HepG2 (cell line): ENCODE data around the gene WNK2. TPM values are rescaled to one million over a fixed set of nuclear protein-coding genes. Genes with fewer than 3 reads are reported as not detected.

Experiments
- ATAC-seq: fragments of 200-7000 bp; cut with Tn5 transposase; 3 replicates; pipeline ENCODE4 v1.9.1; 2020; ENCODE audit warnings: mild to moderate bottlenecking, moderate library complexity
- BruUV-seq: library from RNA; stranded (reverse); fragments of 400-500 nt; replicated peaks from 2 replicates; lab custom pipeline; 2021; lab: Mats Ljungman, UMichigan
- CTCF ChIA-PET: fragments of 300-600 bp; formaldehyde crosslinking; extraction: SDS; loops from one replicate; lab custom pipeline; 2021; ENCODE audit warnings: low total read pairs, inconsistent platforms, low intra/inter-chr PET ratio; lab: Yijun Ruan, JAX
- POLR2A ChIA-PET: fragments of 350-600 bp; sonication (Branson Sonifier 250); formaldehyde crosslinking; loops from one replicate; lab custom pipeline; 2020; ENCODE audit warnings: antibody characterized with exemption, inconsistent platforms; lab: Yijun Ruan, JAX
- DNase-seq: peaks from one replicate; pipeline ENCODE4 v3.0.0-alpha.2; 2015; ENCODE audit warnings: low spot score
- FAIRE-seq: peaks from 3 replicates; lab custom pipeline; 2011; peaks lifted over from hg19 to GRCh38; lab: Jason Lieb, UNC
- H2AFZ ChIP-seq: one replicate; pipeline ENCODE4 v1.6.1; 2011; ENCODE audit warnings: low read length, inconsistent platforms
- H3K27ac ChIP-seq: fragments of 300-600 bp; 3 replicates; pipeline ENCODE4 v1.8.0; 2011; ENCODE audit warnings: mixed run types, mild to moderate bottlenecking, mixed read lengths, low read length, inconsistent platforms; ENCODE audit not compliant: insufficient read depth; ENCODE audit errors: extremely low read length
- H3K27me3 ChIP-seq, 2 experiments: fragments of 200-600 bp in 1 of 2; 2 replicates in 1 of 2; 3 replicates in 1 of 2; pipeline versions ENCODE4 v1.6.0 to v1.8.0; 2011; ENCODE audit warnings: low read length in 2 of 2, mild to moderate bottlenecking in 2 of 2, moderate library complexity in 2 of 2, inconsistent platforms in 1 of 2; ENCODE audit not compliant: insufficient read depth in 2 of 2, control insufficient read depth in 1 of 2
- H3K36me3 ChIP-seq, 2 experiments: fragments of 200-600 bp in 1 of 2; replicated peaks in 1 of 2; 2 replicates in 1 of 2; 3 replicates in 1 of 2; pipeline versions ENCODE4 v1.5.1 to v1.8.0; 2011; ENCODE audit warnings: low read length in 2 of 2, inconsistent platforms in 1 of 2; ENCODE audit not compliant: insufficient read depth in 2 of 2, control insufficient read depth in 1 of 2
- H3K4me1 ChIP-seq: 2 replicates; pipeline ENCODE4 v1.5.1; 2012; ENCODE audit warnings: low read length, inconsistent platforms; ENCODE audit not compliant: insufficient read depth
- H3K4me2 ChIP-seq: 2 replicates; pipeline ENCODE4 v1.6.0; 2011; ENCODE audit warnings: low read depth, low read length, inconsistent platforms
- H3K4me3 ChIP-seq, 3 experiments: fragments of 200-600 bp in 1 of 3; sonication (generic), shearing (Covaris generic) in 1 of 3; replicated peaks in 1 of 3; 2 replicates each; pipeline ENCODE4 v1.5.1; 2011 to 2016; ENCODE audit warnings: low read length in 3 of 3, inconsistent platforms in 2 of 3, low read depth in 2 of 3, mild to moderate bottlenecking in 2 of 3, control low read depth in 1 of 3, mixed read lengths in 1 of 3; ENCODE audit not compliant: insufficient read depth in 1 of 3
- H3K79me2 ChIP-seq: one replicate; pipeline ENCODE4 v1.6.1; 2011; ENCODE audit warnings: low read length, inconsistent platforms; ENCODE audit not compliant: insufficient read depth
- H3K9ac ChIP-seq: 2 replicates; pipeline ENCODE4 v1.6.0; 2011; ENCODE audit warnings: mild to moderate bottlenecking, low read depth, low read length, inconsistent platforms; ENCODE audit not compliant: insufficient read depth
- H3K9me3 ChIP-seq: 2 replicates; pipeline ENCODE4 v1.5.1; 2012; ENCODE audit warnings: mild to moderate bottlenecking, low read length
- H4K20me1 ChIP-seq: 2 replicates; pipeline ENCODE4 v1.6.0; 2011; ENCODE audit warnings: inconsistent platforms, mild to moderate bottlenecking, low read length, moderate library complexity; ENCODE audit not compliant: insufficient read depth
- POLR2A ChIP-seq, 2 experiments: IDR thresholded peaks; 2 replicates each; pipeline ENCODE4 v1.6.1; 2011; ENCODE audit warnings: low read depth in 2 of 2, low read length in 2 of 2, mild to moderate bottlenecking in 1 of 2, moderate library complexity in 1 of 2; ENCODE audit not compliant: insufficient read depth in 1 of 2
- TBP ChIP-seq: sonication (generic); formaldehyde crosslinking; IDR thresholded peaks from 2 replicates; pipeline ENCODE4 v1.5.0; 2020; ENCODE audit warnings: missing genetic modification reagents
- ZEB1 ChIP-seq: IDR thresholded peaks from 2 replicates; pipeline ENCODE4 v1.6.1; 2012; ENCODE audit warnings: mild to moderate bottlenecking, low read depth, inconsistent platforms; ENCODE audit not compliant: insufficient replicate concordance
- ZMAT5 ChIP-seq: sonication (generic); formaldehyde crosslinking; IDR thresholded peaks from 2 replicates; pipeline ENCODE4 v1.5.0; 2020; ENCODE audit warnings: mild to moderate bottlenecking, low read depth, missing genetic modification reagents, borderline replicate concordance
- ZNF33A ChIP-seq: sonication (generic); formaldehyde crosslinking; IDR thresholded peaks from 2 replicates; pipeline ENCODE4 v1.5.1; 2020; ENCODE audit warnings: missing genetic modification reagents, mild to moderate bottlenecking, moderate library complexity, borderline replicate concordance
- WGBS: methylation state at CpG from one replicate; pipeline ENCODE4 v1.1.6; 2017; ENCODE audit warnings: low lambda C conversion rate; 5-methylcytosine and 5-hydroxymethylcytosine counted together
- in situ Hi-C: cut with HindIII; loops from 2 replicates; pipeline ENCODE4 v1.10.0; 2017; ENCODE audit warnings: low pct_unique_long_range_greater_than_20kb; ENCODE audit not compliant: extremely low pct_ligation_motif_present
- intact Hi-C: fragments of 100-400 bp; cut with micrococcal nuclease; formaldehyde crosslinking; loops from one replicate; pipeline ENCODE4 v1.10.0; 2022; ENCODE audit not compliant: unreplicated experiment
- polyA plus RNA-seq, 8 experiments: library from polyadenylated mRNA; depleted of rRNA in 3 of 8; stranded (reverse) in 7 of 8; unstranded in 1 of 8; fragments of >200 nt; fragmentation: Illumina TruSeq in 4 of 8; extraction: Trizol in 4 of 8; gene quantifications; 2 replicates each; pipeline versions ENCODE4 v1.2.1 to v1.2.3, GENCODE V29; 2011 to 2016; ENCODE audit warnings: low read depth in 4 of 8, missing spikeins in 1 of 8, mixed read lengths in 1 of 8; ENCODE audit not compliant: insufficient read depth in 1 of 8
- total RNA-seq, 5 experiments: library from RNA; depleted of rRNA; stranded (reverse); fragments of >200 nt; fragmentation: Illumina TruSeq; extraction: Trizol; gene quantifications; 2 replicates each; pipeline ENCODE4 v1.2.3, GENCODE V29; 2016; ENCODE audit warnings: low read depth in 1 of 5

Gene WNK2
- total and polyA plus RNA-seq, 2 of the 13 experiments (the other 11 are each of a cell fraction or from before 2014, with no cell fraction given) = 10.5 to 12.0 TPM

- TF ChIP-seq ZNF33A (no peak), ZEB1 (no peak), TBP (CRISPR knock-in tag) (no peak)
These were observed 82.6 kb downstream of the WNK2 start (continued) for GRCh38 chr9:93266521-93267001.

- in situ Hi-C loops = no loop called here
- H4K20me1 ChIP-seq = no peaks in the 10 kb centered on the region
- POLR2A ChIA-PET = no interaction called here
- no peaks in the 10 kb centered on the region for H3K27me3 ChIP-seq
- no peak overlapping the region for H3K9ac ChIP-seq
- no peaks in the 10 kb centered on the region for H3K9me3 ChIP-seq
- CTCF ChIA-PET = no interaction called here
- FAIRE-seq = no peak
- H3K4me3 ChIP-seq = no peak overlapping the region
- no peaks in the 10 kb centered on the region for H3K79me2 ChIP-seq
- no peak overlapping the region for H3K4me2 ChIP-seq
- peaks cover 24 to 56% of the 10 kb centered on the region in 2 experiments; a peak in 4 of 5 replicates for H3K36me3 ChIP-seq
- no peak overlapping the region for H2AFZ ChIP-seq
- H3K4me1 ChIP-seq = no peaks in the 10 kb centered on the region
- intact Hi-C loops = no loop called here
- H3K27ac ChIP-seq = no peak overlapping the region
- no peak for DNase-seq
- WGBS = 97% methylated on average over 6 of the region's 10 CpGs
- 0 out of 4 replicates have a peak, but pooled peaks of 1 of the 2 experiments have one; percentile 8 for TF ChIP-seq POLR2A (IDR thresholded peaks at IDR 0.05; ENCODE audit: insufficient read depth in 1 of 2, low read depth in 2 of 2, low read length in 2 of 2)
- no peak for TF ChIP-seq ZMAT5 (CRISPR knock-in tag)
- no peak; the same call in 2 of the 3 replicates for ATAC-seq
- BruUV-seq = no TSS peak
These were observed 83.2 kb downstream of the WNK2 start for GRCh38 chr9:93267091-93267541.
